ENCODE measurements around the gene FRY.

The FRY gene

GRCh38 chr13:32311188-32311897 lies 279.8 kb downstream of the FRY start:
- DNase-seq (ENCODE audit: low read depth), result no peak

- DNase-seq (ENCODE audit: low read depth), result no peak
Observed at GRCh38 chr13:32314271-32315237, 283.0 kb downstream of the FRY start.

GRCh38 chr13:32315238-32316027 lies 283.9 kb downstream of the FRY start, which contains the start of the genes BRCA2 and ZAR1L:
Gene BRCA2 (plus strand): TSS chr13:32315508. CDS start chr13:32316461, 953 bp downstream.
Gene ZAR1L (minus strand): TSS chr13:32315363. CDS start chr13:32311925, 3,438 bp downstream.
- DNase-seq (ENCODE audit: low read depth), result no peak

- no peak for DNase-seq (ENCODE audit: low read depth)
Observed at GRCh38 chr13:32316028-32316339, 284.4 kb downstream of the FRY start.

- no peak for DNase-seq (ENCODE audit: low read depth)
Observed at GRCh38 chr13:32316501-32316900, 284.9 kb downstream of the FRY start.

- DNase-seq (ENCODE audit: low read depth), result no peak
Observed at GRCh38 chr13:32317716-32318465, 286.3 kb downstream of the FRY start.

GRCh38 chr13:32320528-32320927 lies 289.0 kb downstream of the FRY start:
- no peak for DNase-seq (ENCODE audit: low read depth)

- DNase-seq (ENCODE audit: low read depth), result no peak
Observed at GRCh38 chr13:32323912-32324311, 292.3 kb downstream of the FRY start.

- no peak for DNase-seq (ENCODE audit: low read depth)
Observed at GRCh38 chr13:32330441-32330840, 298.9 kb downstream of the FRY start.

GRCh38 chr13:32334671-32335070 lies 303.1 kb downstream of the FRY start:
- no peak for DNase-seq (ENCODE audit: low read depth)

- no peak for DNase-seq (ENCODE audit: low read depth)
Observed at GRCh38 chr13:32340914-32341313, 309.3 kb downstream of the FRY start.

- DNase-seq (ENCODE audit: low read depth), result no peak
Observed at GRCh38 chr13:32347651-32348050, 316.1 kb downstream of the FRY start.
